NCI-H2171 (cell line): Measurements from ENCODE around the gene GUF1.

Source experiments
- DNase-seq: peaks from one replicate; lab custom pipeline; 2025; lab: John Stamatoyannopoulos, UW

Gene GUF1, protein sequence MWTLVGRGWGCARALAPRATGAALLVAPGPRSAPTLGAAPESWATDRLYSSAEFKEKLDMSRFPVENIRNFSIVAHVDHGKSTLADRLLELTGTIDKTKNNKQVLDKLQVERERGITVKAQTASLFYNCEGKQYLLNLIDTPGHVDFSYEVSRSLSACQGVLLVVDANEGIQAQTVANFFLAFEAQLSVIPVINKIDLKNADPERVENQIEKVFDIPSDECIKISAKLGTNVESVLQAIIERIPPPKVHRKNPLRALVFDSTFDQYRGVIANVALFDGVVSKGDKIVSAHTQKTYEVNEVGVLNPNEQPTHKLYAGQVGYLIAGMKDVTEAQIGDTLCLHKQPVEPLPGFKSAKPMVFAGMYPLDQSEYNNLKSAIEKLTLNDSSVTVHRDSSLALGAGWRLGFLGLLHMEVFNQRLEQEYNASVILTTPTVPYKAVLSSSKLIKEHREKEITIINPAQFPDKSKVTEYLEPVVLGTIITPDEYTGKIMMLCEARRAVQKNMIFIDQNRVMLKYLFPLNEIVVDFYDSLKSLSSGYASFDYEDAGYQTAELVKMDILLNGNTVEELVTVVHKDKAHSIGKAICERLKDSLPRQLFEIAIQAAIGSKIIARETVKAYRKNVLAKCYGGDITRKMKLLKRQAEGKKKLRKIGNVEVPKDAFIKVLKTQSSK

DNA sequence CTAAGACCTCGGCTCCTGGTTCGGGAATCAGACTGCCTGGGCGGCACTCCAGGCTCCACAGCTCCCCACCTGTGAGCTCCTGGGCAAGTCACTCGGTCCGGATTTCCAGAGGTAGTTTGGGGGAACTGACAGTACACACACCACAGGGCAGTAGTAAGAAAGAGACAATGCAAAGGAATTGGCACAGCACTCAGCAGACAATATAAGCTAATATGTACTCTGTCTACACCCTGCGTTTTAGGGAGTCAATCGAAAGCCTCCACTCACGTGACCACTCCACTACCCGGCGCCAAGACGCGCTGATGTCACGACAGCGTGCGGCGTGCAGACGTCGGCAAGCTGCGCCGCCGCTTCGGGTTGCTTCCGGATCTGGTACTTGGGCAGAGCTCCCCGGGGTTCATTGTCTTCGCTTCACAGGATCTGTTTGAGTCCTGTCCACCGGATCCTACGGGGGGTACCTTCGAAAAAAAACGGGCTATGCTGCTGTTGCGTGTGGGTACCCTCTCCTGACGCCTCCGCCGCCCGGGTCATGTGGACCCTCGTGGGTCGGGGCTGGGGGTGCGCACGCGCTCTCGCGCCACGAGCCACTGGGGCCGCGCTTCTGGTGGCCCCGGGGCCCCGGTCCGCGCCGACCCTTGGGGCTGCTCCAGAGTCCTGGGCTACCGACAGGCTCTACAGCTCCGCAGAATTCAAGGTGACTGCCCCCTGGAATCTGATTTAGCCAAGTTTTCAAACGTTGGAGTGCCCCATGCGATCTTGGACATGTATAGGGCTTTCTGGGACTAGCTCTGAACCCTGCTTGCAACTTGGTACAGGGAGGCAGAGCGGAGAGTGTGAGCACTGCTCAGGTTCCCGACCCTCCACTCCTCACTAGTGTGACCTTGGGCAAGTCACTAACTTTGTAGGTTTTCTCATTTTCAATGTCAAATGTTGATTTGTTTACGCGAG is at the start of gene GUF1:
Gene GUF1 (plus strand): TSS at position 327 of the 948 bp plus-strand sequence. CDS start 203 bp downstream, at position 530.
- peak; percentile 72 for DNase-seq

DNA sequence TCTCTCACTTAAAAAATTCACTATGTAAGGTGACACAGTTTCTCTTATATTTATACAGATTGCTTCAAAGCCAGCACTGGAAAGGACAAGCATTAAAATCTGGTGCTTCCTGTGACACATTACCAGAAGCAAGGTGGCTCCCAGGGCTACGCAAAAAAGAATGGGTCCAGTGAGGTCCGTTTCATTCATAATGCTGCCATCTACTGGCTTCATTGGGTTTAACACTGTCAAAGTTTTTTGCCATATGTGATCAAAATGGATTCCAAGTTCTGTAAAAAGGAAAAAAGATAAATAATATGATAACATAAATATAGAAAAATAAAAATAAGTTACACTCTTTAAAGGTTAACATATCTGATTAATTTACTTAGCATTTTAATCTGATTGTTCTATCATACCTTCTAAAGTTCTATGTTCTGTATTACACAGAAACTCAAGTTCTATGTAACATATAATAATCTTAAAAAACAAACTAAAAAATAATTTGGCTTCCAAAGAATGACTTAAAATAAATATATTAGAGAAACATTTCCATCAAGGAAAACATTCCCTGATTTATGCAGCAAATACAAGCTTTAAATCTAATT is 48.8 kb upstream of the GUF1 start:
- peak; percentile 7 for DNase-seq

DNA sequence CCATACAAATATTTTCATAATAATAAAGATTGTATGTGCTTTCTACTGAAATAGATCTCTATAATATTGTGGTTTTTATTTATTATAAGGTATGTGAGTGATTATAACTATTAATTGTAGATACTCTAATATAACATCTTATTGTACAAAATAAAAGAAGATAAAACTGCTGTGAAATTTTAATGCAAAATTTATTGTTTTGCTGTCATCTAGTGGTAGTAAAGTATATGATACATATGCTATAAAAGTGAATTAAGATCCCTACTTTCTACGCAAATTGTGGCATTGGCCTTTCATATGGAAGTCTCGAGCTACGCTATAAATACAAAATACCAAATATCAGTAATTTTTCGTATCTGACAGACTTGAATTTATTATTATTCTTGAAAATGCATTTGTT is 46.1 kb upstream of the GUF1 start:
- DNase-seq = no peak

DNA sequence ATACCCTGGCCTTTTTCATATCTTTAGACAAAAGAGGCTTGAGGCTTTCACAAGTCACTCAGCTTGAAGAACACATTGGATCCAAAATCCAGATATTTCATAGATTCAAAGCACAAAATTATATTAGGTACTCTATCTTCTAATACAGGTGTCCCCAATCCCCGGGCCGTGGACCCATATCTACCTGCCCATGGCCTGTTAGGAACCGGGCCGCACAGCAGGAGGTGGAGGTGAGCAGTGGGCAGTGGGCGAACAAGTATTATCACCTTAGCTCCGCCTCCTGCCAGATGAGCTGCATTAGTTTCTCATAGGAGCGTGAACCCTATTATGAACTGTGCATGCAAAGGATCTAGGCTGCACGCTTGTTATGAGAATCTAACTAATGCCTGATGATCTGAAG is 45.5 kb upstream of the GUF1 start:
- DNase-seq = no peak

DNA sequence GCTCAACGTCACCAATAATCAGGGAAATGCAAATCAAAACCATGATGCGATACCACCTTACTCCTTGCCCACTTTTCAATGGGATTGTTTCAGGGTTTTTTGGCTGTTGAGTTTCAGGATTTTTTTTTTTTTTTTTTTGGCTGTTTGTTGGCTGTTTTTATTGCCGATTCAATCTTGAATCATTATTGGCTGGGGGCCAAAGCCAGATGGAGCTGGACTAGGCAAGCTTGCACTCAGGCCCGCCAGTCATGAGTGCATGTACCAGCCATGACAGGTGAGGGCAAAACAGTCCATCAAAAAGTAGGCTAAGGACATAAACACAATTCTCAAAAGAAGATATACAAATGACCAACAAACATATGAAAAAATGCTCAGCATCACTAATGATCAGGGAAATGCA is 40.1 kb upstream of the GUF1 start:
- DNase-seq = peak; percentile 13

DNA sequence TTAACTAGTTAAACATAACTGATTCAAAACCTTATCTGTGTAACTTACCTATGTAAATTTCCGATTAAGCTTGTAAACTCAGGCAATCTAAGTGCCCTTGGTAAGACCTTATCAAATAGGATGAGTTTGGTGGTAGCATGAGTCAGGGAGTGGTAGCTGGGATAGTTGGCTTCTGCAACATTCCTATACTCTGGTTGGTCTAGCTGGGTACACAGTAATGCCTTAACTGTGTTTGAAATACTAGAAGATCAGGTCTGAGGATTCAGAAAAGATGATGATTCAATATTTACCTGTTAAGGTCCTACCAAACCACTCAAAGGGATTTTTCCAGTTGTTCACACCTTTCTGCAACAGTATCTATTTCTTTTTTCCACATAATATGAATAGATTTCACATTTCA is 32.1 kb upstream of the GUF1 start:
- no peak for DNase-seq

DNA sequence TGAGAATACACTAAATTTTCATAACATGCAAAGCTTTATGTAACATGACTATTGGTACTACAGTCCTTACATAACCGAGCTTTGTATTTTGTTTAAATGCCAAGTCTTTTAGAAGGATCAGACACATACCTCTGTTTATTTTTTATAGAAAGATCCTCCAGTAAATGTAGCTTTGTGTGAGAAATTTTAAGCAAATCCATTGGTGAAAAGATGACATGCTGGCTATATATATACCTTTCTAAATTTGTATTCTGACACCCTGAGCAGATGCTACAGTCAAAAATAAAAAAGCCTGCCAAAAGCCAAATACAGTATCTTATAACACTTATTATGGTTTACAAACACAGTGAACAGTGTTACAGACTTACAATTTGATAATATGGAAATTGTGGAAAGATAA is 26.8 kb upstream of the GUF1 start, which contains the start of gene YIPF7:
Gene YIPF7 (minus strand): TSS at position 201 of the 400 bp plus-strand sequence. CDS start 1,525 bp downstream, outside the sequence.
- DNase-seq = no peak

DNA sequence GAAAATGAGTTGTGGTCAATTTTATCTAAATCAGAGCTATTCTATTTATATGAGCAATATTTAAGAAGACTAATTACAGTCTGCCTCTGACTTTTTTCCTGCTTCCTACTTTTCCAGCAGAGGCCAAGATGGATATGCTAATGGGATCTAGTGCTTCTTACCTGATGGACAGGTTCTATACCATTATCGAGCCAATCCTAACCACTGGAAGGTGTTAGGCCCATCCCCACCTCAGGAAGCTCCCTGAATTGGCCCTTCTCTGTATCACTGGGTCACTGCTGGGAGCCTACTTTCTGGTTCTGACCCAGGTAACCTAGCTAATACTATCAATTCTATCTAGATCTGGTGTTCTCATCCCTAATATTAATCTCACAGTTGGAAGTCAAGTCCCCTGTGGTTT is 26.2 kb upstream of the GUF1 start:
- DNase-seq = no peak

DNA sequence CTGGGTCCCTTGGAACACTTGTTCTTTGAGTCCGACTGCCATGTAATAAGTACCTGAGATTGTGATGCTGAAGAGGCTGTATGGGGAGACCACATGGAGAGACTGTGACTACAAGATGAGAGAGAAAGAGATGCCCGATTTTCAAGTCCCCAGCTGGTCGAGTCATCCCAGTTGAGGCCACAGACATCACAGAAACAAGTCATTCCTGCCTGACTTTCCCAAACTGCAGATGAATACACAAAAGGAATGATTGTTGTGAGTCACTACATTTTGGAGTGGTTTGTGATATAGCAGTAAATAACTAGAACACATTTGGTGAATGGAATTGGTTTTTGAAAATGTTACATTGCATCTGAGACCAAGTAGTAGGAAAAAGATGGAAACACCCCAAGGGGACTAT is 17.8 kb upstream of the GUF1 start:
- DNase-seq = no peak

DNA sequence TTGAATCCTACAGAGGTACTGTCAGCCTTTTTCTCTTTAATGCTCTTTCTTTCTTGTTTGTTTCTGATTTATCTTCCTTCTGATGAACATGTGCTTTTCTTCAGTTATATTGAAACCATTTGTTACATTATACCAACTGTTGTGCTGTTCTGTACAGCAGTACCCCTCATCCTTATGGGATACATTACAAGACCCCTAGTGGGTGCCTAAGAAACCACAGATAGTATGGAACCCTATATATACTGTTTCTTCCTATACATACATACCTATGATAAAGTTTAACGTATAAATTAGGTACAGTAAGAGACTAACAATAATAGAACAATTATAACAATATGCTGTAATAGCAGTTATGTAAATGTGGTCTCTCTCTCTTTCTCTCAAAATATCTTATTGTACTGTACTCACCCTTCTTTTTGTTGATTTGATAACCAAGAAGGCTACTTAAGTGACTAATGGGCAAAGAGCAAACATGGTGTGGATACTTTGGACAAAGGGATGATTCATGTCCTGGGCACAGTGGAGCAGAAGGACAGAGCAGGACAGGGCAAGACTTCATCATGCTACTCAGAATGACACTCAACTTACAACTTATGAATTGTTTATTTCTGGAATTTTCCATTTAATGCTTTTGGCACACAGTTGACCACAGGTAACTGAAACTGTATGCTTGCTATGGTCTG is 16.1 kb upstream of the GUF1 start:
- DNase-seq = no peak

DNA sequence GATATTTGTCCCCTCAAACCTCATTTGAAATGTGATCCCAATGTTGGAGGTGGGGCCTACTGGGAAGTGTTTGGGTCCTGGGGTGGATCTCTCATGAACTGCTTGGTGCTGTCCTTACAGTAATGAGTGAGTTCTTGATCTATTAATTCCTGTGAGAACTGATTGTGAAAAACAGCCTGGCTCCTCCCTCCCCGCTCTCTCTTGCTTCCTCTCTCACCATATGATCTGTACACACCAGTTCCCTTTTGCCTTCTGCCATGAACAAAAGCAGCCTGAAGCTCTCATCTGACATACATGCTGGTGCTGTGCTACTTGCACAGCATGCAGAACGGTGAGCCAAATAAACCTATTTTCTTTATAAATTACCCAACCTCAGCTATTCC is 15.6 kb upstream of the GUF1 start:
- no peak for DNase-seq

DNA sequence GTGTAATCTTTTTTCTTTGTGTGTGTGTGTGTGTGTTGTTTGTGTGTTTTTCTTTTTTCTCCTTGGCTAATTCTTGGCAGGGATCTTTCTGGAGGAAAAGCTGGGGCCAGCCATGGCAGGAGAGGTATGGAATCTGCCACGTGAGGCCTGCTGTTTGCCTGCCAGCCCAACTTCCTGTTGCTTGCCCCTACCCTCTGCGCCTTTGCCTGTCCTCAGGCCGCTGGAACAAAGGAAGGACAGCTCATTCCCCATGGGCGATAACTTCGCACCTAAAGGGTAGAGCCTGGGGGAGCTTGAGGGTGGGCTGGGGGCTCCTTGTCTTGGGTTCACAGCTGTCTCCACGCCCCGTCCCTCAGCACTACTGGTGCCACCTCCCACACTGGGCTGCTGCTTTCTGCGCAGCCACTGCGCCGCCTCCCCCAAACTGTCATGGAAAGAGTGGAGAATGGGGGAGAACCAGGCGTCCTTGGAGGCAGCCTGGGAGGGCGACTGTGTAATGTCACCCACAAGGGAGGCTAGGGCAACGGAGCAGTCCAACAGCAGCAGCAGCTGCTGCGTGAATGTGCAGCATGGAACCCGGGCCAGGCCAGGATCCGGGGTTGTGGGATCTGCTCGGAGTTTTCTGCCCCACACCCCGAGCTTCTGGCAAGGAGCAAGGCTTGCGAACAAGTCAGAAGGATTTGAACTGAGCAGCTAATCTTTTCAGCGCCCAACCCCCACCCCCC is 14.5 kb upstream of the GUF1 start:
- no peak for DNase-seq

DNA sequence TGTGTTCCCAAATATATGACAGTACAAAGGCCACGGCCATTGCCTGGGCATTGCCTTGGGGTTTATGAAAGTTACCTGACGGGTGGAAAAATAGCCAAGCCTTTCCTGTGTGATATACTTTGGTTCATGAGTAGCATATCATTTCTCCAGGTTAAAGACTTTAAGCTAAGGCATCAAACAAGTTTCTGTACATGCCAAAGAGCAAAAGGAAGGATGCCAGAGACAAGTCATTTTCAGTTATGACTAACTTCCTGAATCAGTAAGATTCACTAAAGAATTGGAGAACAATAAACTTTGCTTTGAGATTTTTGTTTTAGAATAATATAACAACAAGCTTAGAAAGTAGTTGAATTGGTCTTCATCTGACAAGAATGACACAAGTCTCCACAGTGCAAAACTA is 9.7 kb upstream of the GUF1 start:
- no peak for DNase-seq

DNA sequence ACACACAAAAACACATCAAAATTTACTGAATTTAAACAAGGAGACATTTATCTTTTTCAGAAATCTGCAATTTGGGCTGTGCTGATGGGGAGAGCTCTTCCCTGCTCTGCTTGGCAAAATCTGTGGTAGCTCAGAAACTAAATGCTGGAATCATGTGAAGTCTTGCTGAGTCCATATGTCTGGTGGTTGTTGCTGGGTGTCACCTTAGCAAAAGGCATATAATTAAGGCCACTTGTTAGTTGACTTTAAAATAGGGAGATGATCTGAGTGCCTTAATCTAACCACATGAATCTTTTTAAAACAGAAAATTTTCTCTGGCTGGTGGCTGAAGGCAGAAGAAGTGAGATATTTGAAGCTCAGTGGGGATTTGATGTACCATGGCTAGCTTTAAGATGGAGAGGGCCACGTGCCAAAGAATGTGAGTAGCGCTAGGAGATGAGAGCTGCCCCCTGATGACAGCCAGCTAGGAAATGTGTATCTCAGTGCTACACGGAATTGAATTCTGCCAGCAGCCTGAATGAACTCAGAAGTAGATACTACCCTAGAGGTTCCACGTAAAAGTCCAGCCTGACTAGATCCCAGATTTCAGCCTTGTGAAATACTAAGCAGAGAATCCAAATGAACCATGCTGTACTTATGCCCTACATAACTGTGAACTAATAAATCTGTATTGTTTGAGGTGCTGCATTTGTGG is 7.6 kb upstream of the GUF1 start:
- DNase-seq = no peak

DNA sequence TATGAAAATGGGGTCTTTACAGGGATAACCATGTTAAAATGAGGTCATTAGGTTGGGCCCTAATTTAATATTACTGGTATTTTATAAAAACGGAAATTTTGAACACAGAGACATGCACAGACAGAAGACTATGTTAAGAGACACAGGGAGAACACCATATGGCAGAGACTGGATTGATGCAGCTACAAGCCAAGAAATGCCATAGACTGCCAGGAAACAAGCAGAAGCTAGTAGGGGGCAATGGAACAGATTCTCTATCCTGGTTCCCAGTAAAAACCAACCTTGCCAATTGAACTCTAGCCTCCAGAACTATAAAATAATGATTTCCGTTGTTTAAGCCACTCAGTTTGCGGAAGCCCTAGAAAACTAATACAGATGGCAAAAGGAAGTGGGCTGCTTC is 6.6 kb upstream of the GUF1 start:
- no peak for DNase-seq

DNA sequence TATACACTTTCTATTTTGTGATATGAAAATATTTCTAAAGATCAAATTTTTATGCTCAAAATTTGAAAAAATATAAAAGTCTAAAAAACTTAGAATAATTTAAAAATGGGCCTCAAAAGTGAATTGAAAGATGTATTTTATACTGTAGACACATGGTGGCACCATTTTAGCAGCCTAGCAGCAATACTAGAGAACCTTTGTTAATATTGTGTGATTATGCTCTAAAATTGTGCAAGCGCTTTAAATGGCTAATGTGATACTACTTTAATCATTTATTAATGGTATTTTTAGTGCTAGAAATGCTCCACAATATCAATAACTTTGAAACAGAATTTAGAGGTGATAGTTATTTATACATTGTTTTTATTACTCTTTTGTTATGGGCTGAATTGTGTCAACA is 3.7 kb upstream of the GUF1 start:
- no peak for DNase-seq

DNA sequence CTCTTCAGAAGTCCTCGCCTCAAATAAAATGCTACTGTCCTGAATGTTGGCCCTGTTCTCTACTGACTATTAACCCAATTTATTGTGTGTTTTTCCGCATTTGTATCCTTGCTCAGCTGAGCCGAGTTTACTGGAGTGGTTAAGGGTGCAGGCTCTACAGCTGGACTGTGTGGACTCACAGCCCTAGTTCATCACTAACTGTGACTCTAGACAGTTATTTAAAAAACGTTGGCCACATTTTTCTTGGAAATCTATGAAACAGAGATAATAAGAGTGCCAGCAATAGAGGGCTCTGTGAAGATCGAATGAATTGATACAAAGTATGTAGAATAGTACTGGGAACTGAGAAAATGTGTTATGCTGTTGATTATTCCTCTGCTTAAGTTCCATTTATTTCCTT is 2.9 kb upstream of the GUF1 start:
- no peak for DNase-seq

DNA sequence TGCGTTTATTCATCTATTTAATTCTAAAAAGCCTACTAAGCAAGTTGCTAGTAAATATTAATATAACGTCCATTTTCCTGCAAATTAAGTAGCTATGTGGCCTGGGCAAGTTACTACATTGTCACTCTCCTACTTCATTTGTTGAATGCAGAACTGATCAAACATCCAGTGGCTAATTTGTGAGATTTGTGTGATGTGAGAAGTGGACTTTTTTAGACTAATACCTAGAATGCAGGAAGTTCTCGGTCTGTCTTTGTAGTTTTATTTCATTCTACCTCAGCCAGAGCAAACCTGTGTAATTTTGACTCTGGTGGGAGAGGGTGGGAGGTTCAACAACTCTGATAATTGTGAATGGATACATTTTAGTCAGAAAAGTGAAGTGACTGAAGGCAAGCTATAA is 840 bp downstream of the GUF1 start:
- no peak for DNase-seq

DNA sequence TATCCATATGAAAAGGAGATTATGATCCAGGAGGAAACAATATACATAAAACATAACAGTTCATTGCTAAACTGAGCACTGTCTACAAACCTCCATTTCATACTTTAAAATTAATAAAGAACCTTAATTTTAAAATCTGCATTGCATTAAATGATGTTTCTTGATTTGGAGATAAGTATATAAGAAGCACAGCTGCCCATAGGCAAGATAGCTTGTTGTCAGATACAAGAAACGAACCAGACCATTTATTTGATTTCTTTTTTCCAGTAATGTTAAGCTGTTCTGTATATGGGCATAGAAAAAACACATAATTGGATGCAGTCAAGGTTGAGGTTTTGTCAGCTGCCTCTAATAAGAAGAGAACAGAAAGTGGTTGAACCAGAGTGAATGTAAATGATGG is 6.4 kb downstream of the GUF1 start:
- DNase-seq = no peak

DNA sequence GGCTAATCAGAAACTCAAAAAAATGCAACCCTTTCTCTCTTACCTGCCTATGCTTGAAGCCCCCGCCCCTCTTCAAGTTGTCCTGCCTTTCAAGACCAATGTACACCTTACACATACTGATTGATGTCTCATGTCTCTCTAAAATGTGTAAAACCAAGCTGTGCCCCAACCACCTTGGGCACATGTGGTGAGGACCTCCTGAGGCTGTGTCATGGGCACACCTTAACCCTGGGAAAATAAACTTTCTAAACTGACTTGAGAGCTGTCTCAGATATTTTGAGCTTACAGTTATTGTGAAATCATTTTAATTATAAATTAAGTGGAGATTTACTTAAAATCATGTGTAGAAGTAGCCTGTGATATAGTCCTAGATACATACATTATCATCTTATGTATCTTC is 22.2 kb downstream of the GUF1 start:
- no peak for DNase-seq
